Stimulated activated CD4-positive, alpha-beta T cell treated with anti-CD3 and anti-CD28 coated beads, TNF-alpha, amount 100 ng/mL, for 1 hour (primary cell): ENCODE data around the gene SNX11.

Experiments
- DNase-seq, 3 donors: peaks; one replicate each; pipeline ENCODE4 v3.0.0-alpha.2; 2020; ENCODE audit warnings: low read depth in 3 of 3, low spot score in 1 of 3

Gene SNX11

GRCh38 chr17:48131216-48131824, 23.8 kb downstream of the SNX11 start:
- DNase-seq = no peak

GRCh38 chr17:48132385-48132784, 24.8 kb downstream of the SNX11 start:
- DNase-seq = no peak

GRCh38 chr17:48134912-48135480, 27.4 kb downstream of the SNX11 start:
- DNase-seq = no peak

- DNase-seq = no peak
Observed at GRCh38 chr17:48137656-48138055, 30.1 kb downstream of the SNX11 start.

GRCh38 chr17:48139944-48140343, 32.4 kb downstream of the SNX11 start:
- no peak for DNase-seq

GRCh38 chr17:48143629-48144028, 36.1 kb downstream of the SNX11 start:
- DNase-seq = no peak

- DNase-seq = no peak
Observed at GRCh38 chr17:48144231-48144630, 36.7 kb downstream of the SNX11 start.

GRCh38 chr17:48144976-48145798, 37.6 kb downstream of the SNX11 start:
- no peak for DNase-seq

- DNase-seq = no peak
Observed at GRCh38 chr17:48148029-48148770, 40.6 kb downstream of the SNX11 start.

GRCh38 chr17:48148854-48149786, 41.6 kb downstream of the SNX11 start:
- DNase-seq = no peak

- DNase-seq = no peak
Observed at GRCh38 chr17:48149787-48150463, 42.4 kb downstream of the SNX11 start.

GRCh38 chr17:48150597-48151001, 43.0 kb downstream of the SNX11 start:
- DNase-seq = no peak

- DNase-seq = no peak
Observed at GRCh38 chr17:48151220-48151619, 43.7 kb downstream of the SNX11 start.

- no peak for DNase-seq
Observed at GRCh38 chr17:48152289-48152688, 44.7 kb downstream of the SNX11 start.

- no peak for DNase-seq
Observed at GRCh38 chr17:48153691-48154358, 46.3 kb downstream of the SNX11 start.

- DNase-seq = no peak
Observed at GRCh38 chr17:48155889-48156611, 48.5 kb downstream of the SNX11 start.

GRCh38 chr17:48159232-48159631, 51.7 kb downstream of the SNX11 start:
- DNase-seq = no peak

- DNase-seq = no peak
Observed at GRCh38 chr17:48160177-48161081, 52.9 kb downstream of the SNX11 start.
